Measurements from ENCODE around the gene PTPN6. TPM values are rescaled to one million over a fixed set of nuclear protein-coding genes. Genes with fewer than 3 reads are reported as not detected.

Gene PTPN6
- total RNA-seq, 1 donor from 2014 or later, result 2.6 TPM

GRCh38 chr12:6955108-6956020 is 4.2 kb downstream of the PTPN6 start:
- no peak for DNase-seq (ENCODE audit: low read depth in 2 of 2)

DNA sequence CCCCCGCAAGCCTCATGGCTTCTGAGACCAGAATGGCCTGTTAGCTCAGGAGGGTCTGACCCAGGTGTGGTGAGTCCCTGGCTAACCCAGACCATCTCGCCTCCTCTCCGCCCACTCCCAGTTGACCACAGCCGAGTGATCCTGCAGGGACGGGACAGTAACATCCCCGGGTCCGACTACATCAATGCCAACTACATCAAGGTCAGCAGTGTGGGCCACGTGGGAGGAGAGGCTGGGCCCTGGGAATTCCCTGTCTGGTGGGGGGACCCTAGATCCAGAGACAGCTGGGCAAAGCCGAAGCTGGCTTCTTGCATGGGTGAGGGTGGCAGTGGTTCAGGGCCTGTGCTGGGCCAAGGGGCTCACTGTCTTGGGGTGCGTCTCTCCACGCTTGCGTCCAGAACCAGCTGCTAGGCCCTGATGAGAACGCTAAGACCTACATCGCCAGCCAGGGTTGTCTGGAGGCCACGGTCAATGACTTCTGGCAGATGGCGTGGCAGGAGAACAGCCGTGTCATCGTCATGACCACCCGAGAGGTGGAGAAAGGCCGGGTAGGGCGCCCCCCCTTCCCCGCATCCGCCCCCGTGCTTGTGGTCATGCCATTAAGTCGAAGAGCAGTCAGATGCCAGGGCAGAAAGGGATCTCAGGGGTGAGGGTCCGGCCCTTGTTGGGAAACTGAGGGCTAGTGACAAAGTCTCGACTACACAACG is 5.0 kb downstream of the PTPN6 start:
- DNase-seq (ENCODE audit: low read depth in 2 of 2), result no peak

DNA sequence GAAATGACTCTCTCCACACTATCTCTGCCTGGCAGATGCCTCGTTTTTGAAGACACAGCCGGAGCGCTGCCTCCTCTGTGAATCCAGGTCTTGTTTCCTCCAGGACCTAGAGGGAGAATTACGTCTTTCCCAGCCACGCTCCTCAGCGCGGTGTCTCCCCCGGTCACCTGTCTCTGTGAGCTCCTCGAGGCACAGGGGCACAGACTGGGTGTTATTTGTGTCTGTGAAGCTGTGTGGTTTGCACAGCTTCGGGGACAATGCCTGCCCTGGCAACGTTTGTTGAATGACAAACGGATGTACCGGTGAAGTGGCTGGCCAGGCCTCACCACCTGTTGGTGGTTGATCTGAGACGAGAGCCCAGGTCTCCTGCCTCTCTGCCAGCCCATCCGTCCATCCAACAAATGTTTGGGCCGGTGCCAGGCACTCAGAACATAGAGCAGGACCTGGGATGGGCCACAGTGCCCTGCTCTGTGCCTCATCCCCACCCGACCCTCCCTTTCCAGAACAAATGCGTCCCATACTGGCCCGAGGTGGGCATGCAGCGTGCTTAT is 6.1 kb downstream of the PTPN6 start:
- no peak for DNase-seq (ENCODE audit: low read depth in 2 of 2)

GRCh38 chr12:6957741-6958608 is 6.8 kb downstream of the PTPN6 start:
- DNase-seq (ENCODE audit: low read depth in 2 of 2), result no peak

- DNase-seq (ENCODE audit: low read depth in 2 of 2), result no peak
Observed at GRCh38 chr12:6958609-6959057, 7.5 kb downstream of the PTPN6 start.

DNA sequence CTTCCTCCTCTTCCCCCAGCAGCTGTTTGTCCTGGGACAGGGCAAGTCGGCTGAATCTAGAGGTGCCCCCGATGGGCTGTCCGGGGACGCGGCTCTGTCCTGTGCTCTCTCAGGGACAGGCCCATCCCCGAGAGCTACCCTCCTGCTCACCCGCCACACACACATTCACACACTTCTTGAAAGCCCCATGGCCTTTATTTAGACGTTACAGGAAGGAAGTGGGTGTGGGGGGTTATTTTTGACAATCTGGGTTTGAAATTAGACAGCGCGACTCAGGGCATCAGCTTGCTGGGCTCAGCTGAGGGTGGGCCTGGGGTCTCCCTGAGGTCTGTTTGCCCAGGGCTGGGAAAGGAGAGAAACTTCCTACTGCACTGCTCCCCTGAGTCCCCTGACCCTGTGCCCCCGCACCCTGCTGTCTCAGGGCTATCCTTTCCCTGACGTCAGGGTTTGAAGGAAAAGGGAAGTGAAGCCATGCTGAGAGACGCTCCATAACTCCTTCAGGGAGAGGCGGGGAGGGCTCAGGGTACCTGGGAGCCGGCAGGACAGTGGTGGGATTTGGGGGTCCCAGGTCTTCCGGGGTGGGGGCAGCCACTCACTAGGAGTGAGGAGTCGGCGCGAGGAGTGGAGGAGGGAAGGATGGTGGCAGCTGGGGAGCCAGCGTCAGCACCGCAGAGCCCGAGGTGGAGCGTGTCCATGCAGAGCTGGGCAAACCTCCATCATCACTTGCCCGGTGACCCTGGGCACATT is 8.1 kb downstream of the PTPN6 start:
- no peak for DNase-seq (ENCODE audit: low read depth in 2 of 2)

GRCh38 chr12:6959805-6960592 is 8.8 kb downstream of the PTPN6 start:
- DNase-seq (ENCODE audit: low read depth in 2 of 2), result no peak

DNA sequence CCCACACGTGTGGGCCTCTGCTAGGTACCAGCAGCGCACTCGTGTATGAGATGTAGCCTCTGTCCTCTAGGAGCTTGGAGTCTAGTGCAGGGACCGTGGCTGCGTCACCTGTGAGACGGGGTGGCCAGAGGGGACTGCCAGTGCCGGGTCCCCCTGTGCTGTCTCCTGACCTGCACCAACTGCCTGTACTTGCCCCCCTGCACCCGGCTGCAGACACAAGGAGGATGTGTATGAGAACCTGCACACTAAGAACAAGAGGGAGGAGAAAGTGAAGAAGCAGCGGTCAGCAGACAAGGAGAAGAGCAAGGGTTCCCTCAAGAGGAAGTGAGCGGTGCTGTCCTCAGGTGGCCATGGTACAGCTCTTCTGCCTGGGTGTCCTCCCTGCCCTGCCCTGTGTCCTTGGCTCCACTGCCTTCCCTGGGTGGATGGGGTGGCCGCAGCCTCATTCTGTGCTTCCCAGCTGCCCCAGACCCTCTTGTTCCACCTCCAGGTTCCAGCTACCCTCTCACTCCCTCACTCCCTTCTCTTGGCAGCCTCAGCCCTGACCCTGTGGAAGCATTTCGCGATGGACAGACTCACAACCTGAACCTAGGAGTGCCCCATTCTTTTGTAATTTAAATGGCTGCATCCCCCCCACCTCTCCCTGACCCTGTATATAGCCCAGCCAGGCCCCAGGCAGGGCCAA is 9.6 kb downstream of the PTPN6 start:
- no peak for DNase-seq (ENCODE audit: low read depth in 2 of 2)

DNA sequence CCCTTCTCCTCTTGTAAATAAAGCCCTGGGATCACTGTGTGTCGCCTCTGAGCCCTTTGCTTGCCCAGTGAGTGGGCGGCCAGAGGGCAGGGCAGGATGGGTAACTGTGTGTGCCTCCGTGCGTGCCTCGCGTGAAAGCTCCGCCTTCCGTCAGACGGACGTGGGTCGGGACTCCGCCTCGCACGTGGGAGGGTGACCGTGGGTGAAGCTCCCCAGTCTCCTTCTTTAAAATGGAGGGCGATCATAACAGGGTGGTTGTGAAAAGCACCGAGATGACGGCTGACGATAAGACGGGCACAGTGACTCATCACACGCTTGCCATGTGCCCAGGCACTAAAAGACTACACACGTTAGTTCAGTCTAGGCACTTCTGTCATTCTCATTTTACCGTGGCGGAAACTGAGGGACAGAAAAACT is 10.1 kb downstream of the PTPN6 start:
- DNase-seq (ENCODE audit: low read depth in 2 of 2), result peak in 1 of 2 donors; percentile 36

- peak in 1 of 2 donors; percentile 70 for DNase-seq (ENCODE audit: low read depth in 2 of 2)
Observed at GRCh38 chr12:6961695-6962284, 10.6 kb downstream of the PTPN6 start.

- no peak for DNase-seq (ENCODE audit: low read depth in 2 of 2)
Observed at GRCh38 chr12:6962285-6963015, 11.3 kb downstream of the PTPN6 start.

DNA sequence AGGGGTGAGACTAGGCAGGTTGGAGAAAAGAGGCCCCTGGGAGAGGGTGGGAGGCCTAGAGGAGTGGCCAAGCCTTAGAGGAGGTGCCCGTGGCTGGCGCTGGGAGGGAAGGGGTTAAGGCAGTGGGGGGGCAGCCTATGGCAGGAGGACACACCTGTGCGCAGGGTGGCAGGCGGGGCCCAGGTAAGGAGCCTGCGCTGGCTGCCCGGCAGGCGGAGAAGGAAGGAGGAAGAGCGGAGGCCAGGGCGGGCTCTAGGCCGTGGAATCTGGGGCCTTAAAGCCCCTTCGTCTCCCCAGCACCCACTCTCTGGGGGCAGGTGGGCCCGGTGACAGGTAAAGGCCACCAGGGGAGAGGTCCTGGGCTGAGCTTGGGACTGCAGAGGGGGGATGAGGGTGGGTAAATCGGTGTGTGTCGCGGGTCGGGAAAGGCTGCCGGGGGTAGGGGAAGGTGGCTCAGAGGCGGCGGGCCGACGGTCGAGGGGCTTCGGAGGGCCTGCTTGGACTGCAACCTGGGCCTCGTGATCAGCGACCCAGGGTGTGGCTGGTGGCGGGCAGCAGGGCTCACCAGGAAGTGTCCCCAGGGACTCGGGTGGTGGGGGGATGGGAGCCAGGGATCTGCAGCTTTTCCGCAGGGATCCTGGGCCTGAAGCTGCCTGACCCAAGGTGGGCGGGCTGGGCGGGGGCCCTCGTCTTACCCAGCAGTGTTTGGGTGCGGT is 12.0 kb downstream of the PTPN6 start:
- DNase-seq (ENCODE audit: low read depth in 2 of 2), result no peak

- no peak for DNase-seq (ENCODE audit: low read depth in 2 of 2)
Observed at GRCh38 chr12:6963791-6964413, 12.7 kb downstream of the PTPN6 start.

DNA sequence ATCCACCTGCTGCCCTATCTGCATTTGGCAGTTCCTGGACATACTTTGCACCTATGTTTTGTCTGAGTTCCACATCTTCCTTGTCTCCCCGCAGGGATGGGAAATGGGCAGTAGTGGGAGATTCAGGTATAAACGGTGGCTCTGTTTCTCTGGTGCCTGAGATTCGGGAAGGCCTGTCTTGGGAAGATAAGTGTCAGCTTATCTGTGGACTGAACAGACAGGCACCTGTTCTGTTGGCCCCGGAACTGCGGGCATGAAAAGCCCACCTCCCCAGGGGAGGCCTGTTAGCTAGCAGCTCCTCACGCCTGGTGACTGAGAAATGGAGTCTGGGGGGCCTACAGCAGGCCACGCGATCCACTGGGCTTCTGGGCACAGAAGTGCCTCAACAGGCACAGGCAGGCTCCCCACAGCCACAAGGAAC is 13.5 kb downstream of the PTPN6 start:
- no peak for DNase-seq (ENCODE audit: low read depth in 2 of 2)

DNA sequence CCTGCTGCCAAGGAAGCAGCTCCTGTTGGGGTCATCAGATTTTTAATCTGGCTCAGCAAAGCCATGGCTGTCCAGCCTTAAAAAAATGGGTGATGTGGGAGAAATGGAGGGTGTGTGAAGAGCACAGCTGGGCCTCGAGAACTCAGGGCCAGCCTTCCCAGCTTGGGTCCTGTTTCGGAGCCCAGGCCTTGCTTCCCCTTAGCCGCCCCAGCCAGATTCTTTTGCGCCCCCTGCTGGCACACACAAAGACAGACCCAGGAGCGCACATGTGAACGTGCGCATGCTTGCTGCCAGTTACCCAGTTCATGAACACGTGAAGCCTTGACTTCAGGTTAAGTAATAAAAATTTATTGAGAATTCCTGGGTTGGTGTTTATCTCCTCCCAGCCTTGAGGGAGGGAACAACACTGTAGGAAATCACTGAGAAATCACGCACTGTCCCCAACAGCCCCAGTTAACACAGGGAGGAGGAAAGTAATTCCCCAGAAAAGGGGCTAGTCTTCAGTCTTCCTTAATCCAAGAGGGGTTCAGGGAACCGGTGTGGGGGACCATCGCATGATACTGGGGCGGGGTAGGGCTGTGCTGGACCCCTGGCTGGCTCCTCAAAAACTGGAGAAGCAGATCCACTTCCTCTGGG is 14.0 kb downstream of the PTPN6 start:
- peak; percentile 75 to 84 for DNase-seq (ENCODE audit: low read depth in 2 of 2)

GRCh38 chr12:6965714-6966113 is 14.6 kb downstream of the PTPN6 start:
- DNase-seq (ENCODE audit: low read depth in 2 of 2), result no peak

Data from dermis microvascular lymphatic vessel endothelial cell (primary cell).